ENCODE data around the gene PLEKHG5.

Gene PLEKHG5, protein sequence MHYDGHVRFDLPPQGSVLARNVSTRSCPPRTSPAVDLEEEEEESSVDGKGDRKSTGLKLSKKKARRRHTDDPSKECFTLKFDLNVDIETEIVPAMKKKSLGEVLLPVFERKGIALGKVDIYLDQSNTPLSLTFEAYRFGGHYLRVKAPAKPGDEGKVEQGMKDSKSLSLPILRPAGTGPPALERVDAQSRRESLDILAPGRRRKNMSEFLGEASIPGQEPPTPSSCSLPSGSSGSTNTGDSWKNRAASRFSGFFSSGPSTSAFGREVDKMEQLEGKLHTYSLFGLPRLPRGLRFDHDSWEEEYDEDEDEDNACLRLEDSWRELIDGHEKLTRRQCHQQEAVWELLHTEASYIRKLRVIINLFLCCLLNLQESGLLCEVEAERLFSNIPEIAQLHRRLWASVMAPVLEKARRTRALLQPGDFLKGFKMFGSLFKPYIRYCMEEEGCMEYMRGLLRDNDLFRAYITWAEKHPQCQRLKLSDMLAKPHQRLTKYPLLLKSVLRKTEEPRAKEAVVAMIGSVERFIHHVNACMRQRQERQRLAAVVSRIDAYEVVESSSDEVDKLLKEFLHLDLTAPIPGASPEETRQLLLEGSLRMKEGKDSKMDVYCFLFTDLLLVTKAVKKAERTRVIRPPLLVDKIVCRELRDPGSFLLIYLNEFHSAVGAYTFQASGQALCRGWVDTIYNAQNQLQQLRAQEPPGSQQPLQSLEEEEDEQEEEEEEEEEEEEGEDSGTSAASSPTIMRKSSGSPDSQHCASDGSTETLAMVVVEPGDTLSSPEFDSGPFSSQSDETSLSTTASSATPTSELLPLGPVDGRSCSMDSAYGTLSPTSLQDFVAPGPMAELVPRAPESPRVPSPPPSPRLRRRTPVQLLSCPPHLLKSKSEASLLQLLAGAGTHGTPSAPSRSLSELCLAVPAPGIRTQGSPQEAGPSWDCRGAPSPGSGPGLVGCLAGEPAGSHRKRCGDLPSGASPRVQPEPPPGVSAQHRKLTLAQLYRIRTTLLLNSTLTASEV

DNA sequence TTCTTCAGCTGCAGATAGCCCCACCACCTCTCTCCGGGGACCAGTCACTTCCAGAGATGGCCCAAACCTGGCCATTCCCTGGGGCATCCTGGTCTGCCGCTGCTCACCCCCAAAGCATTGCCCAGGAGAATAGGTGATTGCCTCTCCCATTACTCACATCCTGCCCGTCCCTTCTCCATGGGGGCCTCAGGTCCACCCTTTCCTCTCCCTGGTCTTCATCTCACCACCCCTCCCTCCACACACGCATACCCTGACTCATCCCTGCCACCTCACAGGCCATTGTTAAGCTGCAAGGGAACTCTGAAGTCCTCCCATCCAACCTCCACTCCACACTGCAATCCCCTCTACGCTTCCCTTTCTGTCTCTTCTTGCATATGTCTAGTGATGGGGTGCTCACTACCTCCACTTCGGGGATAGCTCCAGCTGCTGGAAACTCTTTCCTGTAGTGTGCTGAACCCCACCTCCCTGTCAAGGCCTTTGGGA is at the start of gene PLEKHG5:
Gene PLEKHG5 (minus strand): TSS at position 188 of the 483 bp plus-strand sequence. CDS start 14,096 bp downstream, outside the sequence.
- no peaks in the 10 kb centered on the region for H3K36me3 ChIP-seq
- H3K4me1 ChIP-seq: peaks cover 0 to 37% (median 21%) of the 10 kb centered on the region in 4 donors
- peak within 1 kb of the TSS; percentile 48 to 53 for H3K4me3 ChIP-seq
- no peak for DNase-seq
- no peak for TF ChIP-seq CTCF (IDR thresholded peaks at IDR 0.05)
- peak within 1 kb of the TSS in 1 of 2 donors; percentile 32 for H3K27ac ChIP-seq
- intact Hi-C loops (cut with DNase I; ENCODE audit: low total_unique reads): no loop called here
- peaks cover 0 to 20% of the 10 kb centered on the region in 2 donors for H3K27me3 ChIP-seq
- no peaks in the 10 kb centered on the region for H3K9me3 ChIP-seq

GRCh38 chr1:6538956-6539355 is 47.5 kb upstream of the PLEKHG5 start:
- H3K9me3 ChIP-seq: no peaks in the 10 kb centered on the region
- no peak for TF ChIP-seq CTCF (IDR thresholded peaks at IDR 0.05)
- intact Hi-C loops (cut with DNase I; ENCODE audit: low total_unique reads): no loop called here
- no peak overlapping the region for H3K27ac ChIP-seq
- H3K27me3 ChIP-seq: no peaks in the 10 kb centered on the region
- H3K4me1 ChIP-seq: no peaks in the 10 kb centered on the region
- DNase-seq: no peak
- no peak overlapping the region for H3K4me3 ChIP-seq
- H3K36me3 ChIP-seq: peaks cover 36 to 74% (median 39%) of the 10 kb centered on the region in 3 donors

GRCh38 chr1:6536291-6536690 is 44.8 kb upstream of the PLEKHG5 start:
- H3K4me3 ChIP-seq: no peak overlapping the region
- H3K4me1 ChIP-seq: no peaks in the 10 kb centered on the region
- no peak overlapping the region for H3K27ac ChIP-seq
- no peak for DNase-seq
- H3K27me3 ChIP-seq: no peaks in the 10 kb centered on the region
- peaks cover 41 to 73% (median 47%) of the 10 kb centered on the region in 3 donors for H3K36me3 ChIP-seq
- intact Hi-C loops (cut with DNase I; ENCODE audit: low total_unique reads): no loop called here
- H3K9me3 ChIP-seq: no peaks in the 10 kb centered on the region
- no peak for TF ChIP-seq CTCF (IDR thresholded peaks at IDR 0.05)

GRCh38 chr1:6535214-6535613 is 43.7 kb upstream of the PLEKHG5 start:
- Histone ChIP-seq H3K27me3 (no peaks in the 10 kb centered on the region), H3K36me3 (peaks cover 49 to 76% (median 54%) of the 10 kb centered on the region in 3 donors), H3K27ac (no peak overlapping the region), H3K9me3 (no peaks in the 10 kb centered on the region), H3K4me1 (no peaks in the 10 kb centered on the region), H3K4me3 (no peak overlapping the region)
- intact Hi-C loops (cut with DNase I; ENCODE audit: low total_unique reads): no loop called here
- TF ChIP-seq CTCF (IDR thresholded peaks at IDR 0.05): no peak
- DNase-seq: no peak

- H3K27ac ChIP-seq: no peak overlapping the region
- no peak for TF ChIP-seq CTCF (IDR thresholded peaks at IDR 0.05)
- no peaks in the 10 kb centered on the region for H3K27me3 ChIP-seq
- no peaks in the 10 kb centered on the region for H3K4me1 ChIP-seq
- intact Hi-C loops (cut with DNase I; ENCODE audit: low total_unique reads): no loop called here
- H3K9me3 ChIP-seq: no peaks in the 10 kb centered on the region
- no peak overlapping the region for H3K4me3 ChIP-seq
- H3K36me3 ChIP-seq: peaks cover 49 to 85% (median 61%) of the 10 kb centered on the region in 3 donors
- no peak for DNase-seq
Measured at GRCh38 chr1:6534248-6534822, 42.9 kb upstream of the PLEKHG5 start.

Data from tibial artery (tissue), 4 donors.